T-cell (primary cell): Measurements from ENCODE around the gene ACER2. TPM values are rescaled to one million over a fixed set of nuclear protein-coding genes. Genes with fewer than 3 reads are reported as not detected.

Experiments used
- ATAC-seq, 4 experiments: fragments of 200-7000 bp in 3 of 4; fragments of 150-1000 bp in 1 of 4; cut with Tn5 transposase; replicated peaks in 1 of 4; 1 replicate in 3 of 4; 2 replicates in 1 of 4; pipeline ENCODE4 v1.10.0; 2021; ENCODE audit warnings: moderate library complexity in 3 of 4, mild to moderate bottlenecking in 2 of 4, moderate number of reproducible peaks in 1 of 4
- CTCF ChIA-PET, 2 donors: fragments of 300-600 bp; sonication (Branson Sonifier 250); formaldehyde crosslinking; loops; one replicate each; lab custom pipeline; 2022; ENCODE audit warnings: antibody characterized with exemption in 2 of 2; lab: Charles Lee
- POLR2A ChIA-PET, 2 donors: fragments of 300-600 bp; sonication (Branson Sonifier 250); formaldehyde crosslinking; loops; one replicate each; lab custom pipeline; 2022; ENCODE audit warnings: antibody characterized with exemption in 2 of 2; lab: Charles Lee
- DNase-seq, 35 experiments: peaks; one replicate each; pipeline versions ENCODE4 v3.0.0 to v3.0.0-alpha.2; 2013 to 2023
- H3K27ac ChIP-seq: one replicate; pipeline ENCODE4 v1.5.1; 2013; ENCODE audit warnings: low read length
- H3K27me3 ChIP-seq, 2 experiments: replicated peaks in 1 of 2; 1 replicate in 1 of 2; 2 replicates in 1 of 2; pipeline versions ENCODE4 v1.6.1 to v1.7.0; 2013; ENCODE audit warnings: low read length in 1 of 2, mixed read lengths in 1 of 2; ENCODE audit not compliant: control insufficient read depth in 2 of 2, insufficient read depth in 2 of 2; ENCODE audit errors: extremely low read depth in 1 of 2
- H3K36me3 ChIP-seq, 2 donors: 1 replicate in 1 of 2; 2 replicates in 1 of 2; pipeline versions ENCODE4 v1.6.1 to v1.7.0; 2013; ENCODE audit warnings: low read length in 1 of 2; ENCODE audit not compliant: control insufficient read depth in 2 of 2, insufficient read depth in 1 of 2; ENCODE audit errors: extremely low read depth in 1 of 2
- H3K4me1 ChIP-seq, 2 experiments: 1 replicate in 1 of 2; 2 replicates in 1 of 2; pipeline versions ENCODE4 v1.6.1 to v1.7.0; 2013; ENCODE audit warnings: low read length in 2 of 2, mixed read lengths in 1 of 2; ENCODE audit not compliant: insufficient read depth in 2 of 2, control insufficient read depth in 1 of 2; ENCODE audit errors: extremely low read depth in 1 of 2
- H3K4me3 ChIP-seq, 2 donors: 1 replicate in 1 of 2; 2 replicates in 1 of 2; pipeline versions ENCODE4 v1.5.1 to v1.7.0; 2013; ENCODE audit warnings: mild to moderate bottlenecking in 2 of 2, low read length in 1 of 2, moderate library complexity in 1 of 2; ENCODE audit not compliant: control insufficient read depth in 1 of 2; ENCODE audit errors: extremely low read depth in 1 of 2
- H3K9me3 ChIP-seq: 2 replicates; pipeline ENCODE4 v1.7.0; 2013
- H3K27ac Mint-ChIP-seq, 2 donors: one replicate each; pipeline ENCODE4 v1.8.0; 2020 to 2021; ENCODE audit warnings: mild to moderate bottlenecking in 2 of 2, mixed read lengths in 2 of 2
- H3K27me3 Mint-ChIP-seq, 2 donors: one replicate each; pipeline ENCODE4 v1.8.0; 2021 to 2022; ENCODE audit warnings: mixed read lengths in 2 of 2
- H3K36me3 Mint-ChIP-seq: one replicate; pipeline ENCODE4 v1.8.0; 2021; ENCODE audit warnings: mixed read lengths
- H3K4me1 Mint-ChIP-seq, 3 donors: one replicate each; pipeline ENCODE4 v1.8.0; 2020 to 2022; ENCODE audit warnings: mixed read lengths in 3 of 3, mild to moderate bottlenecking in 1 of 3
- H3K4me3 Mint-ChIP-seq, 3 donors: one replicate each; pipeline ENCODE4 v1.8.0; 2020 to 2022; ENCODE audit warnings: mild to moderate bottlenecking in 3 of 3, mixed read lengths in 3 of 3, moderate library complexity in 3 of 3
- H3K9me3 Mint-ChIP-seq, 3 donors: one replicate each; pipeline ENCODE4 v1.8.0; 2020 to 2022; ENCODE audit warnings: mixed read lengths in 3 of 3
- WGBS: methylation state at CpG from one replicate; pipeline ENCODE4 v1.1.5; 2013; ENCODE audit warnings: missing lambda C conversion rate; ENCODE audit not compliant: insufficient coverage; 5-methylcytosine and 5-hydroxymethylcytosine counted together
- total RNA-seq, 35 experiments: library from RNA in 6 of 35; stranded (reverse) in 6 of 35; fragments of 120-200 nt in 1 of 35; gene quantifications; one replicate each; pipeline versions ENCODE4 v1.2.1 to v1.2.4 and lab custom pipeline; 2013 to 2026

The ACER2 gene
- total RNA-seq, 5 donors from 2014 or later (not counting 1 experiment from before 2014, with no cell fraction given) = 1.4 to 4.1 (median 3.2) TPM

DNA sequence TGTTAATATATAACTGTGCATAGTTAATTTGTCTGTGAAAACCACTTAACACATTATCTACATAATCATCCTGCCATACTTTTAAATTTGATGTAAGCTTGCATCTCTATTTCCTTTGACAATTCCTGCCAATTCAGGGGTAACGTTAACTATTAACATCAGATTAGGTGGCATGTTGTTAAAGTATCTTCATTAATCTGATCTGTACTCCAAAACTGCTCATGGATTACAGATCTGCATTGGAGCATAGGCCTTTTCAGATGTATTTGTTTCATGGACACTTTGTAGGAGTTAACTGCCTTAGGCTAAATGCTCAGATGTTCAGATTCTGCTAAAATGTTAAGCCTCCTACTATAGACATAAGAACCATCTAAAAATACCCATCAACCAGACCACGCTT lies 31.9 kb upstream of the ACER2 start:
- WGBS = no CpG with 5 or more reads among the region's 2 CpGs
- Histone ChIP-seq H3K9me3 (no peaks in the 10 kb centered on the region), H3K36me3 (peaks cover 7 to 59% of the 10 kb centered on the region in 2 donors), H3K4me1 (peaks cover 17 to 21% of the 10 kb centered on the region in 2 experiments), H3K27ac (no peak overlapping the region), H3K27me3 (no peaks in the 10 kb centered on the region), H3K4me3 (no peak overlapping the region)
- Mint-ChIP-seq H3K4me3 (no peak overlapping the region), H3K27ac (peak overlapping the region; percentile 11 to 34), H3K4me1 (peaks cover 42 to 47% (median 44%) of the 10 kb centered on the region in 3 donors), H3K36me3 (peaks cover 57% of the 10 kb centered on the region), H3K27me3 (no peaks in the 10 kb centered on the region), H3K9me3 (peaks cover 0 to 6% (median 0%) of the 10 kb centered on the region in 3 donors)
- DNase-seq = no peak
- CTCF ChIA-PET = interaction anchor here in 1 of 2 donors (1.2 kb wide), 1 partner anchor 87 kb away, joined by 3 read pairs; no protein-coding TSS in a partner anchor
- POLR2A ChIA-PET = interaction anchor here (0.5 to 1.1 kb wide), 4 partner anchors 9 to 328 kb away, joined by 3 to 5 read pairs (median 4); partner anchors contain the start of gene RRAGA (in 1 of the 2)
- ATAC-seq = no peak

- Mint-ChIP-seq H3K36me3 (peaks cover 55% of the 10 kb centered on the region), H3K4me3 (peak overlapping the region; percentile 88 to 94 (median 89)), H3K27ac (peak overlapping the region; percentile 96 to 98), H3K27me3 (no peaks in the 10 kb centered on the region), H3K4me1 (peaks cover 42 to 47% (median 46%) of the 10 kb centered on the region in 3 donors), H3K9me3 (peaks cover 0 to 6% (median 0%) of the 10 kb centered on the region in 3 donors)
- Histone ChIP-seq H3K9me3 (no peaks in the 10 kb centered on the region), H3K36me3 (peaks cover 7 to 52% of the 10 kb centered on the region in 2 donors), H3K27me3 (no peaks in the 10 kb centered on the region), H3K27ac (peak overlapping the region; percentile 15), H3K4me3 (no peak overlapping the region), H3K4me1 (peaks cover 17 to 21% of the 10 kb centered on the region in 2 experiments)
- ChIA-PET CTCF (interaction anchor here in 1 of 2 donors (0.9 kb wide), 1 partner anchor 1123 kb away, joined by 7 read pairs; no protein-coding TSS in a partner anchor), POLR2A (interaction anchor here in 1 of 2 donors (0.6 kb wide), 1 partner anchor 9 kb away, joined by 3 read pairs; no protein-coding TSS in a partner anchor)
- DNase-seq (peak in 1 of 35 experiments; percentile 9), ATAC-seq (no peak)
- no CpG with 5 or more reads among the region's 4 CpGs for WGBS
These were observed 30.6 kb upstream of the ACER2 start for GRCh38 chr9:19378164-19378563.

GRCh38 chr9:19378647-19379046 lies 30.2 kb upstream of the ACER2 start:
- CTCF ChIA-PET = no interaction called here
- H3K36me3 Mint-ChIP-seq = peaks cover 50% of the 10 kb centered on the region
- POLR2A ChIA-PET = no interaction called here
- Histone ChIP-seq H3K27ac (peak overlapping the region; percentile 95), H3K4me1 (peaks cover 17 to 21% of the 10 kb centered on the region in 2 experiments), H3K36me3 (peaks cover 7 to 47% of the 10 kb centered on the region in 2 donors), H3K9me3 (no peaks in the 10 kb centered on the region), H3K4me3 (no peak overlapping the region), H3K27me3 (no peaks in the 10 kb centered on the region)
- H3K27ac Mint-ChIP-seq = peak overlapping the region; percentile 96 to 98
- WGBS = 24% methylated on average over 5 of the region's 7 CpGs
- H3K27me3 Mint-ChIP-seq = no peaks in the 10 kb centered on the region
- H3K4me3 Mint-ChIP-seq = peak overlapping the region; percentile 88 to 94 (median 89)
- ATAC-seq = no peak
- peaks cover 42 to 47% (median 46%) of the 10 kb centered on the region in 3 donors for H3K4me1 Mint-ChIP-seq
- peak in 2 of 35 experiments; percentile 5 to 10 for DNase-seq
- peaks cover 0 to 6% (median 0%) of the 10 kb centered on the region in 3 donors for H3K9me3 Mint-ChIP-seq

- H3K27me3 ChIP-seq = no peaks in the 10 kb centered on the region
- peaks cover 4 to 43% of the 10 kb centered on the region in 2 donors for H3K36me3 ChIP-seq
- Mint-ChIP-seq H3K9me3 (peaks cover 0 to 6% (median 0%) of the 10 kb centered on the region in 3 donors), H3K27ac (peak overlapping the region; percentile 96 to 98), H3K36me3 (peaks cover 45% of the 10 kb centered on the region), H3K4me3 (peak overlapping the region; percentile 88 to 94 (median 89)), H3K27me3 (no peaks in the 10 kb centered on the region), H3K4me1 (peaks cover 42 to 47% (median 46%) of the 10 kb centered on the region in 3 donors)
- 19% methylated on average over 4 of the region's 12 CpGs for WGBS
- ATAC-seq (no peak), DNase-seq (peak in 3 of 35 experiments; percentile 0 to 12 (median 3))
- H3K27ac ChIP-seq = peak overlapping the region; percentile 95
- H3K9me3 ChIP-seq = no peaks in the 10 kb centered on the region
- peaks cover 17 to 21% of the 10 kb centered on the region in 2 experiments for H3K4me1 ChIP-seq
- CTCF ChIA-PET = interaction anchor here in 1 of 2 donors (1.2 kb wide), 1 partner anchor 330 kb away, joined by 5 read pairs; the partner anchor contains the start of gene RRAGA
- H3K4me3 ChIP-seq = peak overlapping the region; percentile 70 to 81
- POLR2A ChIA-PET = interaction anchor here (0.5 to 1.1 kb wide), 3 partner anchors 39 to 321 kb away, joined by 3 to 5 read pairs (median 3); no protein-coding TSS in a partner anchor
These were observed 29.5 kb upstream of the ACER2 start for GRCh38 chr9:19379283-19379682.

GRCh38 chr9:19379697-19380046 lies 29.1 kb upstream of the ACER2 start:
- peaks cover 17 to 21% of the 10 kb centered on the region in 2 experiments for H3K4me1 ChIP-seq
- ATAC-seq (peak; percentile 51 to 59 (median 56)), DNase-seq (peak in 20 of 35 experiments; percentile 15 to 68 (median 34))
- ChIA-PET CTCF (interaction anchor here in 1 of 2 donors (1.0 to 1.2 kb wide), 2 partner anchors 85 to 331 kb away, joined by 3 to 5 read pairs; partner anchors contain the start of gene RRAGA), POLR2A (interaction anchor here (0.5 to 1.1 kb wide), 3 partner anchors 40 to 321 kb away, joined by 3 to 5 read pairs (median 3); no protein-coding TSS in a partner anchor)
- peaks cover 0 to 40% of the 10 kb centered on the region in 2 donors for H3K36me3 ChIP-seq
- no peaks in the 10 kb centered on the region for H3K9me3 ChIP-seq
- H3K4me3 Mint-ChIP-seq = peak overlapping the region; percentile 88 to 94 (median 89)
- H3K9me3 Mint-ChIP-seq = peaks cover 0 to 6% (median 0%) of the 10 kb centered on the region in 3 donors
- H3K4me3 ChIP-seq = peak overlapping the region; percentile 70 to 81
- H3K27me3 Mint-ChIP-seq = no peaks in the 10 kb centered on the region
- H3K36me3 Mint-ChIP-seq = peaks cover 42% of the 10 kb centered on the region
- peak overlapping the region; percentile 95 for H3K27ac ChIP-seq
- no peaks in the 10 kb centered on the region for H3K27me3 ChIP-seq
- peak overlapping the region; percentile 96 to 98 for H3K27ac Mint-ChIP-seq
- WGBS = under 1% methylated on average over 30 of the region's 30 CpGs
- peaks cover 42 to 47% (median 46%) of the 10 kb centered on the region in 3 donors for H3K4me1 Mint-ChIP-seq

DNA sequence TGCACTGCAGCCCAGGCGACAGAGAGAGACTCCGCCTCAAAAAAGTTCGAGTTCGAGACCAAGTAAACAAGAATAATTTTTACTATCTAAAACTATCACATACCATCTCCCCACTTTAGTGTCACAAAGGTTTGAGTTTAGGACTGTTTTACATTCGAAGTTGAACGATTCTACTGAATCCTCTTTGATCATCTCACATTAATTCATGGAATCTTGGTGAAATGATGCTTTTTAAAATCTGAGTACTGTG lies 28.1 kb upstream of the ACER2 start:
- no peak for ATAC-seq
- no peaks in the 10 kb centered on the region for H3K27me3 ChIP-seq
- peaks cover 0 to 6% (median 0%) of the 10 kb centered on the region in 3 donors for H3K9me3 Mint-ChIP-seq

More for the DNA sequence above, 28.1 kb upstream of the ACER2 start:
- ChIA-PET CTCF (no interaction called here), POLR2A (interaction anchor here (0.6 to 0.8 kb wide), 3 partner anchors 11 to 298 kb away, joined by 3 to 4 read pairs (median 3); partner anchors contain the start of gene ACER2 (in 1 of the 2))
- peak overlapping the region; percentile 95 for H3K27ac ChIP-seq
- H3K4me3 ChIP-seq = peak overlapping the region; percentile 81 to 83
- 33% methylated on average over 3 of the region's 6 CpGs for whole genome bisulfite sequencing
- H3K4me1 Mint-ChIP-seq = peaks cover 40 to 47% (median 46%) of the 10 kb centered on the region in 3 donors
- peak overlapping the region; percentile 88 to 94 (median 89) for H3K4me3 Mint-ChIP-seq
- H3K36me3 ChIP-seq = peaks cover 0 to 30% of the 10 kb centered on the region in 2 donors
- peak overlapping the region; percentile 96 to 98 for H3K27ac Mint-ChIP-seq
- peaks cover 36% of the 10 kb centered on the region for H3K36me3 Mint-ChIP-seq
- H3K4me1 ChIP-seq = peaks cover 17 to 21% of the 10 kb centered on the region in 2 experiments
- no peaks in the 10 kb centered on the region for H3K9me3 ChIP-seq
- no peaks in the 10 kb centered on the region for H3K27me3 Mint-ChIP-seq
- DNase-seq = peak in 1 of 35 experiments; percentile 25
